ENCODE measurements around the gene CHRNB4.
"Not testable (repeated sequence)": the region's sequence is repeated elsewhere in the genome, so short reads cannot be mapped to it uniquely, and the experiment has no call there.

Gene CHRNB4

DNA sequence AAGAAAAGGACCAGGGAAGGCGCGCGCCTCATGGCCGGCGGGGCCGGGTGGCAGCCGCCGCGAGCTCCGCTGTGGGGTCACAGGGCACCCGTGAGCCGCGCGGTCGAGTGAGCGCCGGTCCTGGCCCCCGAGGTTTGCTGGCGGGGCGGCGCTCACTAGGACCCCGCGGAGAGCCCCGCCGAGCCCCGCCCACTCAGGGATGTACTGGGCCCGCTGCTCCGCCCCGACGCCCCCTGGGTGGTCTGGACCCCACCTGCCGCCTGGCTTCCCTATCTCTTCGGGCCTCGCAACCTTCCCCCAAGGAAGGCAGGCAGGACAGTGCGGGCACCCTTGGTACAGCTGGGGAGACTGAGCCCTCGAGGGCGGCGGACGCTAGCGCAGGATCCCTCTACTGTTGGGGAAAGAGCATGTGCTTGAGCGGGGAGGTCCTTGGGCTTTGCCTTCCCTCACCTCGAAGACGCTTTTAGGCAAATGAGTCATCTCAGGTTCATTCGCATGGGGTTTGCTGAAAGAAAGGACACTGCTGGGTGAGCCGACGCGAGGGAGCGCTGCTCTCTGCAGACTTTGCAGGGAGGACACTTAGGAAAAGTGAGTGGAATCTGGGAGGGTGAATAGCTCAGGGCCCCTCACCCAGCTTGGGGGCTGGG lies at the start of gene CHRNB4:
TSS of gene CHRNB4 (minus strand) at position 109 of the 647 bp plus-strand sequence. CDS start at position 32, 77 bp downstream.
- H3K4me1 Mint-ChIP-seq = peaks cover 7% of the 10 kb centered on the region
- H3K36me3 Mint-ChIP-seq = no peaks in the 10 kb centered on the region
- H3K27ac Mint-ChIP-seq = no peak within 1 kb of the TSS
- ATAC-seq = peak; percentile 51
- no peaks in the 10 kb centered on the region for H3K9me3 Mint-ChIP-seq
- H3K27me3 Mint-ChIP-seq = peaks cover 42% of the 10 kb centered on the region
- H3K4me3 Mint-ChIP-seq = peak within 1 kb of the TSS; percentile 74

DNA sequence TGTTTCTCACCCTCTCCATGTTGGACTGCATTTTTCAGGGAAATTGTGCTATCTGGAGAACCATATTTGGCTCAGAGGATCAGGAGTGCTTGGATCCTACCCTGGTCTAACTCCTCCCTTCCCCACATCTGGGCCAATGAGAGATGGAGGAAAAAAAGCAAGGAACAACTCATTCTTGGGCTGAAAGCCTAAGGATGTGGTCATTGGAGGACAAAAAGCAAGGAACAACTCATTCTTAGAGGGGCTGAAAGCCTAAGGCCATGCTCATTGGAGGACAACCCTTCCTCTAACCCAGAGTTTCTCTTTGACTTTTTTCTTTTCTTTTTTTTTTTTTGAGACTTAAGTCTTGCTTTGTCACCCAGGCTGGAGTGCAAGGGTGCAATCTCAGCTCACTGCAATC lies 48.6 kb upstream of the CHRNB4 start:
- peaks cover 19% of the 10 kb centered on the region for H3K27me3 Mint-ChIP-seq
- no peak overlapping the region for H3K27ac Mint-ChIP-seq
- no peak for ATAC-seq
- H3K36me3 Mint-ChIP-seq = no peaks in the 10 kb centered on the region
- no peaks in the 10 kb centered on the region for H3K9me3 Mint-ChIP-seq
- no peak overlapping the region for H3K4me3 Mint-ChIP-seq
- peaks cover 4% of the 10 kb centered on the region for H3K4me1 Mint-ChIP-seq

- Mint-ChIP-seq H3K27ac (no peak overlapping the region), H3K4me3 (no peak overlapping the region), H3K9me3 (no peaks in the 10 kb centered on the region), H3K27me3 (peaks cover 28% of the 10 kb centered on the region), H3K4me1 (no peaks in the 10 kb centered on the region), H3K36me3 (no peaks in the 10 kb centered on the region)
- no peak for ATAC-seq
Measured at GRCh38 chr15:78685925-78686324, 44.9 kb upstream of the CHRNB4 start.

- H3K9me3 Mint-ChIP-seq = no peaks in the 10 kb centered on the region
- no peak overlapping the region for H3K4me3 Mint-ChIP-seq
- H3K4me1 Mint-ChIP-seq = no peaks in the 10 kb centered on the region
- H3K36me3 Mint-ChIP-seq = no peaks in the 10 kb centered on the region
- no peak overlapping the region for H3K27ac Mint-ChIP-seq
- peaks cover 28% of the 10 kb centered on the region for H3K27me3 Mint-ChIP-seq
- ATAC-seq = no peak
Measured at GRCh38 chr15:78685159-78685921, 44.3 kb upstream of the CHRNB4 start.

DNA sequence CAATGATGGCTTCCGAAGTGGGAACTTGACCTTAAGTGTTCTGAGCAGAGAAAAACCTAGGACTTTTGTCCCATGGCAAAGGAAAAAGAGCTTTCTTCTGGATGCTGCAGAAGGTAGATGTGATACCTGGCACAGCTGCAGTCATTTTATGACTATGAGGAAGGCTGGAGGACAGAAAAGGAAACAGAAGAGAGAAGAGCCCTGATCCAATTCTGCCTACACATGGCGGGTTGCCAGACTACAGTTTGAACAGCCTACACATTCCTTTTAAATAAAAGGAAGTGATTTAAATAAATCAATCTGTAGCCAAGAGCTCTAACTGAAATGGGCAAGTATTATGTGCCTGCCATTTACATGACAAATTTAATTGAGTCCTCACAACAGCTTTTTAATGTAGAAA lies 43.6 kb upstream of the CHRNB4 start:
- Mint-ChIP-seq H3K9me3 (no peaks in the 10 kb centered on the region), H3K36me3 (no peaks in the 10 kb centered on the region), H3K4me1 (no peaks in the 10 kb centered on the region), H3K27me3 (peaks cover 28% of the 10 kb centered on the region), H3K4me3 (no peak overlapping the region), H3K27ac (no peak overlapping the region)
- ATAC-seq = no peak

GRCh38 chr15:78683599-78683998 lies 42.6 kb upstream of the CHRNB4 start:
- H3K27ac Mint-ChIP-seq, H3K9me3 Mint-ChIP-seq, H3K36me3 Mint-ChIP-seq, H3K4me1 Mint-ChIP-seq, ATAC-seq, H3K4me3 Mint-ChIP-seq: not testable (repeated sequence)
- H3K27me3 Mint-ChIP-seq = peaks cover 19% of the 10 kb centered on the region

- Mint-ChIP-seq H3K27me3 (peaks cover 19% of the 10 kb centered on the region), H3K4me1 (no peaks in the 10 kb centered on the region), H3K9me3 (no peaks in the 10 kb centered on the region), H3K27ac (no peak overlapping the region), H3K4me3 (no peak overlapping the region), H3K36me3 (no peaks in the 10 kb centered on the region)
- no peak for ATAC-seq
Measured at GRCh38 chr15:78682693-78683410, 41.8 kb upstream of the CHRNB4 start.

- peaks cover 19% of the 10 kb centered on the region for H3K27me3 Mint-ChIP-seq
- H3K27ac Mint-ChIP-seq = no peak overlapping the region
- no peak overlapping the region for H3K4me3 Mint-ChIP-seq
- H3K4me1 Mint-ChIP-seq = no peaks in the 10 kb centered on the region
- no peaks in the 10 kb centered on the region for H3K9me3 Mint-ChIP-seq
- no peak for ATAC-seq
- H3K36me3 Mint-ChIP-seq = no peaks in the 10 kb centered on the region
Measured at GRCh38 chr15:78682004-78682651, 41.1 kb upstream of the CHRNB4 start.

- Mint-ChIP-seq H3K36me3 (no peaks in the 10 kb centered on the region), H3K9me3 (no peaks in the 10 kb centered on the region), H3K4me3 (no peak overlapping the region), H3K4me1 (no peaks in the 10 kb centered on the region), H3K27me3 (peaks cover 15% of the 10 kb centered on the region), H3K27ac (no peak overlapping the region)
- ATAC-seq = no peak
Measured at GRCh38 chr15:78681281-78682003, 40.4 kb upstream of the CHRNB4 start.

DNA sequence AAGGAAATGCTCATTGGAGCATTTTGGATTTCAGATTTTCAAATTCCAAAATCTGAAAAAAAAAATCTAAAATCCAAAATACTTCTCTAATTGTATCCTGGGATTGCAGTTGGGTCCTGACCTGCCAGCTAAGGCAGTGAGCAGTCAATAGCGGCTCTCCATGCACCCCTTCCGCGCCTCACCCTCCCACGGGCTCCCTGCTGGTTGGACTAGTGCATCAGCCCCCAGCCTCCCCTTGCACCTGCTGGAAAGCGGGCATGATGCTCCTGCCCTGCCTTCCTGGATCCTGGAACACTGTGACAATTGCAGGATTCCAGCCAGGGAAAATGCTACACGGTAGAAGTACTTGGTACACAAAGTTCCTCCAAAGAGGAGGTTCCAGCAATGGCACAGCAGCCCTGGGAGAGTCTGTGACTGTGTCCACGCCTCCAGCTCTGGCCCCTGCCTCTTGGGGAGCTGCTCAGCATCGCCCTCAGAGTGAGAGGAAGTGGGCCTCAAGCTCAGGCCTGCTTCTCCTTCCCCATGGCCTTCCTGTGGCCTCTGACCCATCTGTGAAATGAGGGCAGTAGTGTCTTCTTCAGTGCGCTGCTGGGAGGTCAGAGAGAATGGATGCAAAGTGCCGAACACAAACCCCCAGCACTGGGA lies 39.5 kb upstream of the CHRNB4 start:
- Mint-ChIP-seq H3K4me1 (no peaks in the 10 kb centered on the region), H3K27ac (no peak overlapping the region), H3K4me3 (no peak overlapping the region), H3K9me3 (no peaks in the 10 kb centered on the region), H3K27me3 (peaks cover 9% of the 10 kb centered on the region), H3K36me3 (no peaks in the 10 kb centered on the region)
- no peak for ATAC-seq

DNA sequence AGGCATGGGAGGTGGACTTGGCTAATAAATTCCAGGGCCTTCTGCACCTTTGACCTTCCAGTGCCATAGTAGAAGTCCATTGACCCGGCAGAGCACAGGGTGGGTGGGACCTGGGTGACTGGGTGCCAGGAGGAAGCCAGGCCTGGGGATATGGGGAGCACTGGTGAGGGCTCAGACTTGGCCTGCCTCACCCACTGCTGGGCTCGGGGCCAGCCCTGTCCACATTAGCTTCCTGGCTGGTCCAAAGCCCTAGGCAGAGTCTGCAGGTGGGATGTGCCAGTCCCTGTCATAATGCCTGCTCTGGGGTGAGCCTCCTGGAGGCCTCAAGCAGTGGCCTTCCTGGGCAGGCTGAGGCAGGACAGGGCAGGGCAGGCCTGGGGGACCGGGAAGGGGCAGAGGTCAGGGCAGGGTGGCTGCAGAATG lies 38.1 kb upstream of the CHRNB4 start:
- Mint-ChIP-seq H3K4me1 (no peaks in the 10 kb centered on the region), H3K36me3 (no peaks in the 10 kb centered on the region), H3K9me3 (no peaks in the 10 kb centered on the region), H3K27ac (no peak overlapping the region), H3K4me3 (no peak overlapping the region), H3K27me3 (peaks cover 9% of the 10 kb centered on the region)
- peak; percentile 4 for ATAC-seq

DNA sequence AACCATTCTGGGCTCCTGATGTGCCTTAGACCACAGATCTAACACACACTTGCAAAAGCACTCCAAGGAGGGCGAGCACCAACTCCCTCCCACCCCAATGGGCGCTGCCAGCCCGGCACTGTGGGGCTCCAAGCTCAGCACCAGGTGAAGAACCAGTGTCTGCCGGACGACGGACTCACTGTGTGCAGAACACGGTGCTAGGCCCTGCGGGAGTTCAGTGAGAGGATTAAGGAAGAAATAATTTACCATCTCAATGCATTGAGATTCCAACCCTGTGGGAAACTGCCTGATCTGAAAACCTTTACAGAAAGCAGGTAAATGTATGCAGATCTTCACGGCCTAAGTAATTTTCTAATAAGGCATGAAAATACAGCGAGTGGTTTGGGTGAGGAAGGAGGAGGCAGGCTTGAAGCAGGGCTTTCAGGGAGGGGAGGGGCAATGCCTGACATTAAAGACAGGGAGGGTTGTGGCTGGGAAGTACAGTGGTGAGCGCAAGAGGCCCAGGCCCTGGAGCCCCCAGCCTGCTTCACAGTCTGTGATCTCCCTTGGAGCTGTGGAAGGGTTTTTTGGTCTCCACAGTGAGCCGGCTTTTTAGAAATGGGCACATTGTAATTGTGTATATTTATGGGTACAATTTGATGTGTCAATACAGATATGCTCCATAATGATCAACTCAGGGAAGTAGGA lies 35.6 kb upstream of the CHRNB4 start:
- H3K4me3 Mint-ChIP-seq = no peak overlapping the region
- no peak overlapping the region for H3K27ac Mint-ChIP-seq
- no peaks in the 10 kb centered on the region for H3K4me1 Mint-ChIP-seq
- no peaks in the 10 kb centered on the region for H3K9me3 Mint-ChIP-seq
- H3K27me3 Mint-ChIP-seq = no peaks in the 10 kb centered on the region
- ATAC-seq = no peak
- no peaks in the 10 kb centered on the region for H3K36me3 Mint-ChIP-seq

GRCh38 chr15:78675617-78676360 lies 34.8 kb upstream of the CHRNB4 start:
- Mint-ChIP-seq H3K4me1 (no peaks in the 10 kb centered on the region), H3K36me3 (no peaks in the 10 kb centered on the region), H3K9me3 (no peaks in the 10 kb centered on the region), H3K27me3 (no peaks in the 10 kb centered on the region), H3K4me3 (no peak overlapping the region), H3K27ac (no peak overlapping the region)
- ATAC-seq = no peak
